ENCODE data around the gene WDR45B.

GRCh38 chr17:82608816-82609215, 39.4 kb downstream of the WDR45B start:
- TF ChIP-seq, protein P1, sequence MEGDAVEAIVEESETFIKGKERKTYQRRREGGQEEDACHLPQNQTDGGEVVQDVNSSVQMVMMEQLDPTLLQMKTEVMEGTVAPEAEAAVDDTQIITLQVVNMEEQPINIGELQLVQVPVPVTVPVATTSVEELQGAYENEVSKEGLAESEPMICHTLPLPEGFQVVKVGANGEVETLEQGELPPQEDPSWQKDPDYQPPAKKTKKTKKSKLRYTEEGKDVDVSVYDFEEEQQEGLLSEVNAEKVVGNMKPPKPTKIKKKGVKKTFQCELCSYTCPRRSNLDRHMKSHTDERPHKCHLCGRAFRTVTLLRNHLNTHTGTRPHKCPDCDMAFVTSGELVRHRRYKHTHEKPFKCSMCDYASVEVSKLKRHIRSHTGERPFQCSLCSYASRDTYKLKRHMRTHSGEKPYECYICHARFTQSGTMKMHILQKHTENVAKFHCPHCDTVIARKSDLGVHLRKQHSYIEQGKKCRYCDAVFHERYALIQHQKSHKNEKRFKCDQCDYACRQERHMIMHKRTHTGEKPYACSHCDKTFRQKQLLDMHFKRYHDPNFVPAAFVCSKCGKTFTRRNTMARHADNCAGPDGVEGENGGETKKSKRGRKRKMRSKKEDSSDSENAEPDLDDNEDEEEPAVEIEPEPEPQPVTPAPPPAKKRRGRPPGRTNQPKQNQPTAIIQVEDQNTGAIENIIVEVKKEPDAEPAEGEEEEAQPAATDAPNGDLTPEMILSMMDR (IDR thresholded peaks at IDR 0.05), result no peak
- TF ChIP-seq POLR2A (IDR thresholded peaks at IDR 0.05), result no peak
- TF ChIP-seq POLR2AphosphoS5 (IDR thresholded peaks at IDR 0.05), result no peak

All from breast epithelium (tissue), 3 donors.